Stomach (tissue), 9 donors: Measurements from ENCODE around the gene NHS. TPM values are rescaled to one million over a fixed set of nuclear protein-coding genes. Genes with fewer than 3 reads are reported as not detected.

Experiments
- DNase-seq, 2 donors: peaks; one replicate each; pipeline versions ENCODE4 v3.0.0 to v3.0.0-alpha.2; 2013 to 2019
- H3K27ac ChIP-seq, 5 donors: fragments of 200-600 bp in 4 of 5; sonication (generic) in 4 of 5; one replicate each; pipeline ENCODE4 v1.5.1; 2013 to 2019; ENCODE audit warnings: mild to moderate bottlenecking in 1 of 5, moderate library complexity in 1 of 5
- H3K27me3 ChIP-seq, 3 donors: fragments of 200-600 bp; sonication (generic); one replicate each; pipeline ENCODE4 v1.5.1; 2017 to 2019; ENCODE audit warnings: mixed run types in 1 of 3
- H3K36me3 ChIP-seq, 4 donors: fragments of 200-600 bp; sonication (generic); 1 replicate in 3 of 4; 2 replicates in 1 of 4; pipeline ENCODE4 v1.5.1; 2016 to 2019
- H3K4me1 ChIP-seq, 4 donors: fragments of 200-600 bp; sonication (generic); one replicate each; pipeline ENCODE4 v1.5.1; 2016 to 2019
- H3K4me3 ChIP-seq, 4 donors: fragments of 200-600 bp; sonication (generic) in 3 of 4; one replicate each; pipeline ENCODE4 v1.5.1; 2016 to 2019; ENCODE audit warnings: mild to moderate bottlenecking in 1 of 4
- H3K9me3 ChIP-seq, 4 donors: fragments of 200-600 bp; sonication (generic); one replicate each; pipeline ENCODE4 v1.5.1; 2016 to 2019
- EP300 ChIP-seq: sonication (generic); formaldehyde crosslinking; IDR thresholded peaks from one replicate; pipeline ENCODE4 v1.6.1; 2017; ENCODE audit warnings: antibody characterized with exemption
- POLR2A ChIP-seq, 4 donors: fragments of 450-650 bp; IDR thresholded peaks; one replicate each; pipeline ENCODE4 v1.6.1; 2016; ENCODE audit warnings: antibody characterized with exemption in 4 of 4, control low read depth in 2 of 4, mild to moderate bottlenecking in 1 of 4, moderate library complexity in 1 of 4
- POLR2AphosphoS5 ChIP-seq, 3 donors: sonication (generic); formaldehyde crosslinking; IDR thresholded peaks; one replicate each; pipeline ENCODE4 v1.6.1; 2016; ENCODE audit warnings: antibody characterized with exemption in 3 of 3
- WGBS, 5 donors: extraction: QIAGEN DNeasy Blood & Tissue Kit in 3 of 5; methylation state at CpG; one replicate each; pipeline versions ENCODE4 v1.1.5 to v1.1.7; 2013 to 2018; 5-methylcytosine and 5-hydroxymethylcytosine counted together
- intact Hi-C: fragments of 100-400 bp; cut with DNase I; formaldehyde crosslinking; loops from one replicate; pipeline ENCODE4 v1.15.1; 2023; ENCODE audit warnings: low total_unique reads
- polyA plus RNA-seq, 3 donors: library from polyadenylated mRNA; stranded (reverse); fragments of 200-250 nt; gene quantifications; one replicate each; pipeline ENCODE4 v1.2.3, GENCODE V29; 2013
- total RNA-seq, 5 donors: library from RNA; depleted of rRNA; stranded (reverse); fragments of >200 nt; gene quantifications; one replicate each; pipeline versions ENCODE4 v1.1.0 to v1.2.3, GENCODE V29; 2014 to 2016
- TF ChIP-seq, protein P1 (sequence below), 7 experiments: fragments of 450-650 bp in 4 of 7; fragments of 200-600 bp in 3 of 7; sonication (generic) in 3 of 7; IDR thresholded peaks; one replicate each; pipeline ENCODE4 v1.5.1; 2016 to 2019; ENCODE audit warnings: antibody characterized with exemption in 7 of 7, control low read depth in 2 of 7, mild to moderate bottlenecking in 1 of 7
- donor health status: healthy with polysubstance abuse.
- donor health status: Bipolar disorder and iron deficiency.
- donor health status: healthy.

NHS gene
- total and polyA plus RNA-seq, 8 donors, result 1.00 to 7.5 (median 4.3) TPM

GRCh38 chrX:17594693-17595092 is 219.7 kb downstream of the NHS start:
- no peak for DNase-seq
- TF ChIP-seq, protein P1, sequence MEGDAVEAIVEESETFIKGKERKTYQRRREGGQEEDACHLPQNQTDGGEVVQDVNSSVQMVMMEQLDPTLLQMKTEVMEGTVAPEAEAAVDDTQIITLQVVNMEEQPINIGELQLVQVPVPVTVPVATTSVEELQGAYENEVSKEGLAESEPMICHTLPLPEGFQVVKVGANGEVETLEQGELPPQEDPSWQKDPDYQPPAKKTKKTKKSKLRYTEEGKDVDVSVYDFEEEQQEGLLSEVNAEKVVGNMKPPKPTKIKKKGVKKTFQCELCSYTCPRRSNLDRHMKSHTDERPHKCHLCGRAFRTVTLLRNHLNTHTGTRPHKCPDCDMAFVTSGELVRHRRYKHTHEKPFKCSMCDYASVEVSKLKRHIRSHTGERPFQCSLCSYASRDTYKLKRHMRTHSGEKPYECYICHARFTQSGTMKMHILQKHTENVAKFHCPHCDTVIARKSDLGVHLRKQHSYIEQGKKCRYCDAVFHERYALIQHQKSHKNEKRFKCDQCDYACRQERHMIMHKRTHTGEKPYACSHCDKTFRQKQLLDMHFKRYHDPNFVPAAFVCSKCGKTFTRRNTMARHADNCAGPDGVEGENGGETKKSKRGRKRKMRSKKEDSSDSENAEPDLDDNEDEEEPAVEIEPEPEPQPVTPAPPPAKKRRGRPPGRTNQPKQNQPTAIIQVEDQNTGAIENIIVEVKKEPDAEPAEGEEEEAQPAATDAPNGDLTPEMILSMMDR (IDR thresholded peaks at IDR 0.05), result no peak
- TF ChIP-seq POLR2A (IDR thresholded peaks at IDR 0.05) (no peak), EP300 (no peak), POLR2AphosphoS5 (IDR thresholded peaks at IDR 0.05) (no peak)
- Histone ChIP-seq H3K4me3 (no peak overlapping the region), H3K27me3 (no peaks in the 10 kb centered on the region), H3K4me1 (peaks cover 0 to 46% (median 26%) of the 10 kb centered on the region in 4 donors), H3K9me3 (no peaks in the 10 kb centered on the region), H3K36me3 (no peaks in the 10 kb centered on the region), H3K27ac (peak overlapping the region in 1 of 5 donors; percentile 52)
- intact Hi-C loops, result no loop called here
- 80 to 100% (median 89%) methylated on average over 2 of the region's 2 CpGs for WGBS, 5 donors

DNA sequence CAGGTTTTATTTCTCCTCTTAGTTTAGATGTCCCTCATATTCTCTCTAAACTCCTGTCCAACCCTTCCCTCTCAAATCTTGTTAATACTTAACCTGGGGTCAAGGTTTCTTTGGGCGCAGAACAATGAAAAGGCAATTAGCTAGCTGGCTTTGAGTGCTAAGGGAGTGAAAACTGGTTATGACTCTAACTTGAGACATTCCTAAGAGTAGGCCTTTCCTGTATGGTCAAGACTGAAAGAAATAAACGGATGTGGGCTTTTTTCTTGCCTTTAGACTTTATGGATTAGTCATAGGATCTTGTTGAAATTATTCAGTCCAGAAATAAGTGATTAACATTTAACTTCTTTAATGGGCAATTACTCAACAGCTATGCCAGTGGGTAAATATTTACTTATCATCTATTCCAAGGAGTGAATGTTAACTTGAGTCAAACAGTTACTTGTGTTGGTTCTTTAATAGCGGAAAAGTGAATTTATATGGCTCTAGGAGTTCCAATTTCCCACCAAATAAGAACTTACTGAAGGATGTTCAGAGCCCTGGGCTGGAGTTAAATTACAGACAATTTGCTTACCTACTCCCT is 220.5 kb downstream of the NHS start:
- Histone ChIP-seq H3K4me1 (peaks cover 0 to 46% (median 26%) of the 10 kb centered on the region in 4 donors), H3K4me3 (no peak overlapping the region), H3K27me3 (no peaks in the 10 kb centered on the region), H3K36me3 (no peaks in the 10 kb centered on the region), H3K9me3 (no peaks in the 10 kb centered on the region), H3K27ac (peak overlapping the region in 1 of 5 donors; percentile 52)
- DNase-seq, result peak in 1 of 2 donors; percentile 65
- WGBS, 5 donors, result 19 to 37% (median 35%) methylated on average over 3 of the region's 3 CpGs
- TF ChIP-seq POLR2A (IDR thresholded peaks at IDR 0.05), result no peak
- peak in 1 of 3 donors; percentile 3 for TF ChIP-seq POLR2AphosphoS5 (IDR thresholded peaks at IDR 0.05)
- no peak for TF ChIP-seq EP300
- TF ChIP-seq, protein P1 (IDR thresholded peaks at IDR 0.05), result no peak
- intact Hi-C loops, result no loop called here

DNA sequence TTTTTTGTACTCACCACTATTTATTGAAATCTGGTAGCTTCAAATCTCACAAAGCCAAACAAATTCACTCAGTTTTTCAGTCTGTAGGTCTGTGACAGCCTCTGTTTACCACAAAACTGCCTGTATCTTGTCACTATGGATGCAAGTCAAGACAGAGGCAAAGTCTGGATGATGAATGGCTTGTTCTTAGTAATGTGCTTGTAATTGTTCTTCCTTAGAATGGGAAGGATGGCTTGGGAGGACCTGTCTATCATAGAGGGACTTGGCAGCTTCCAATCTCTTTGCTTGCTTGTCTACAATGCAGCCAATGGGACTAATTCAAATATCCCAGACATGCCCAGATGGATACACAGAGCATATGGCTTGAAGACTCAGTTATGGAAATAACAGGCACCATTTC is 221.1 kb downstream of the NHS start:
- Histone ChIP-seq H3K9me3 (no peaks in the 10 kb centered on the region), H3K27me3 (no peaks in the 10 kb centered on the region), H3K4me3 (no peak overlapping the region), H3K4me1 (peaks cover 0 to 43% (median 25%) of the 10 kb centered on the region in 4 donors), H3K36me3 (no peaks in the 10 kb centered on the region), H3K27ac (no peak overlapping the region)
- no peak for DNase-seq
- TF ChIP-seq EP300, result no peak
- TF ChIP-seq, protein P1 (IDR thresholded peaks at IDR 0.05), result no peak
- no peak for TF ChIP-seq POLR2A (IDR thresholded peaks at IDR 0.05)
- TF ChIP-seq POLR2AphosphoS5 (IDR thresholded peaks at IDR 0.05), result no peak
- intact Hi-C loops, result no loop called here

DNA sequence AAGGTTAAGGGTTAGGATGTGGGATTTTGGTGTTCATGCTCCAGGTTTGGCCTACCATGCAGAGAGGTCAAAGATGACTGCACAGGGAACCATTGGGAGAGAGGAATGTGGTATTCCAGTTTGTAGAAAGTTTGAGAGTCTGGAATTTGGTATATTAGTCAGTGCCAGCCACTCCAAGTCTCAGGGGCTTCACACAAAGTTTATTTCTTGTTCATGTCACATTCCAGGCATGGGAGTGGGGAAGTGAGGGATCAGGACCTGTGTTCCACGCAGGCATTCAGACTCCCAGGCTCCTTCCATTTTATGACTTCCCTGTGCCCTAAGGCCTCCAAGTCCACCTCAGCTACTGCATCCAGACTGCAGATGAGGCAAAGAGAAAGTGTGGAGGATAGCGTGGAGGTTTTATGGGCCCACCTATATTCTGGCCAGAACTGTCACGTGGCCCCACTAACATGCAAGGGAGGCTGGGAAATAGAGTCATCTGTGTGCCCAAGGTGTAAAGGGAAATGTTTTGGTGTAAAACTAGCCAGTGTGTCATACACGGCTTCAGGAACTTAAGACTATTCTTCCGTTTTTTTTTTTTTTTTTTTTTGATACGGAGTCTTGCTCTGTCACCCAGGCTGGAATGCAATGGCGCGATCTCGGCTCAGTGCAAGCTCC is 221.7 kb downstream of the NHS start:
- no peak for DNase-seq
- Histone ChIP-seq H3K27ac (peak overlapping the region in 1 of 5 donors; percentile 46), H3K9me3 (no peaks in the 10 kb centered on the region), H3K36me3 (no peaks in the 10 kb centered on the region), H3K27me3 (no peaks in the 10 kb centered on the region), H3K4me3 (no peak overlapping the region), H3K4me1 (peaks cover 0 to 40% (median 23%) of the 10 kb centered on the region in 4 donors)
- TF ChIP-seq POLR2AphosphoS5 (IDR thresholded peaks at IDR 0.05), result no peak
- intact Hi-C loops, result no loop called here
- WGBS, 5 donors, result 74 to 84% (median 81%) methylated on average over 8 to 9 of the region's 9 CpGs

GRCh38 chrX:17597327-17597726 is 222.3 kb downstream of the NHS start:
- 72 to 86% (median 80%) methylated on average over 7 of the region's 7 CpGs for WGBS, 5 donors
- H3K27ac ChIP-seq, result peak overlapping the region in 2 of 5 donors; percentile 39 to 55
- H3K9me3 ChIP-seq, result no peaks in the 10 kb centered on the region
- H3K36me3 ChIP-seq, result no peaks in the 10 kb centered on the region
- H3K27me3 ChIP-seq, result no peaks in the 10 kb centered on the region
- TF ChIP-seq POLR2AphosphoS5 (IDR thresholded peaks at IDR 0.05), result no peak
- TF ChIP-seq, protein P1 (IDR thresholded peaks at IDR 0.05), result no peak
- no peak for TF ChIP-seq POLR2A (IDR thresholded peaks at IDR 0.05)
- TF ChIP-seq EP300, result no peak
- H3K4me1 ChIP-seq, result peaks cover 0 to 40% (median 21%) of the 10 kb centered on the region in 4 donors
- no peak overlapping the region for H3K4me3 ChIP-seq
- no peak for DNase-seq
- intact Hi-C loops, result no loop called here
